Measurements from ENCODE around the gene EZH2. TPM values are rescaled to one million over a fixed set of nuclear protein-coding genes. Genes with fewer than 3 reads are reported as not detected.

EZH2 gene
- total RNA-seq, 1 donor from 2014 or later: 37.5 TPM

GRCh38 chr7:148863324-148863723 is 20.8 kb downstream of the EZH2 start:
- TF ChIP-seq, protein P1, sequence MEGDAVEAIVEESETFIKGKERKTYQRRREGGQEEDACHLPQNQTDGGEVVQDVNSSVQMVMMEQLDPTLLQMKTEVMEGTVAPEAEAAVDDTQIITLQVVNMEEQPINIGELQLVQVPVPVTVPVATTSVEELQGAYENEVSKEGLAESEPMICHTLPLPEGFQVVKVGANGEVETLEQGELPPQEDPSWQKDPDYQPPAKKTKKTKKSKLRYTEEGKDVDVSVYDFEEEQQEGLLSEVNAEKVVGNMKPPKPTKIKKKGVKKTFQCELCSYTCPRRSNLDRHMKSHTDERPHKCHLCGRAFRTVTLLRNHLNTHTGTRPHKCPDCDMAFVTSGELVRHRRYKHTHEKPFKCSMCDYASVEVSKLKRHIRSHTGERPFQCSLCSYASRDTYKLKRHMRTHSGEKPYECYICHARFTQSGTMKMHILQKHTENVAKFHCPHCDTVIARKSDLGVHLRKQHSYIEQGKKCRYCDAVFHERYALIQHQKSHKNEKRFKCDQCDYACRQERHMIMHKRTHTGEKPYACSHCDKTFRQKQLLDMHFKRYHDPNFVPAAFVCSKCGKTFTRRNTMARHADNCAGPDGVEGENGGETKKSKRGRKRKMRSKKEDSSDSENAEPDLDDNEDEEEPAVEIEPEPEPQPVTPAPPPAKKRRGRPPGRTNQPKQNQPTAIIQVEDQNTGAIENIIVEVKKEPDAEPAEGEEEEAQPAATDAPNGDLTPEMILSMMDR (IDR thresholded peaks at IDR 0.05; ENCODE audit: unreplicated experiment): no peak
- H3K9me3 Mint-ChIP-seq (ENCODE audit: unreplicated experiment): no peaks in the 10 kb centered on the region
- no peak for DNase-seq (ENCODE audit: low spot score)
- H3K4me3 Mint-ChIP-seq (ENCODE audit: unreplicated experiment): no peak overlapping the region
- peaks cover 6% of the 10 kb centered on the region for H3K4me1 Mint-ChIP-seq (ENCODE audit: unreplicated experiment)
- peaks cover 2% of the 10 kb centered on the region for H3K27me3 Mint-ChIP-seq (ENCODE audit: unreplicated experiment)
- peaks cover 9% of the 10 kb centered on the region for H3K36me3 Mint-ChIP-seq (ENCODE audit: low read depth, unreplicated experiment)
- no peak overlapping the region for H3K27ac Mint-ChIP-seq (ENCODE audit: unreplicated experiment)

DNA sequence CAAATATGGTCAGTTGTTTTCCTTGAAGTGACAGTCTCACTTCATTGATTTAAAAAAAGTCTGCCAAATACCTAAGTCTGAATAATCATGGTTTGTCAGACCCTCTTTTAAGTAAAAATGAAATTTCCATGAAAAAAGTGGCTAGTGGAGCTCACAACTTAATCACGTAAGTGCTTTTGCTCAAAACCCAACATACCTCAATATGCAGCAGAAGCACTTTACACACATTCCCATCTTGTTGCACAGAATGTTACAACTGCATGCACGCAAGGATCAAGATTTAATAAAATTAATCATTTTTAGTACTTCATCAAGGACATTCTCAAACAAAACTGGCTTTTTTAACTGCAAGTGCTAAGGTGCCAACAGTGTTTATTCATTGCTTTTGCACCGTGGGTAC is 21.6 kb downstream of the EZH2 start:
- TF ChIP-seq, protein P1 (IDR thresholded peaks at IDR 0.05; ENCODE audit: unreplicated experiment): no peak
- H3K4me1 Mint-ChIP-seq (ENCODE audit: unreplicated experiment): no peaks in the 10 kb centered on the region
- H3K36me3 Mint-ChIP-seq (ENCODE audit: low read depth, unreplicated experiment): peaks cover under 1% of the 10 kb centered on the region
- DNase-seq (ENCODE audit: low spot score): no peak
- no peaks in the 10 kb centered on the region for H3K9me3 Mint-ChIP-seq (ENCODE audit: unreplicated experiment)
- peaks cover 2% of the 10 kb centered on the region for H3K27me3 Mint-ChIP-seq (ENCODE audit: unreplicated experiment)
- H3K27ac Mint-ChIP-seq (ENCODE audit: unreplicated experiment): no peak overlapping the region
- no peak overlapping the region for H3K4me3 Mint-ChIP-seq (ENCODE audit: unreplicated experiment)

- no peak overlapping the region for H3K27ac Mint-ChIP-seq (ENCODE audit: unreplicated experiment)
- no peak overlapping the region for H3K4me3 Mint-ChIP-seq (ENCODE audit: unreplicated experiment)
- no peaks in the 10 kb centered on the region for H3K9me3 Mint-ChIP-seq (ENCODE audit: unreplicated experiment)
- H3K36me3 Mint-ChIP-seq (ENCODE audit: low read depth, unreplicated experiment): no peaks in the 10 kb centered on the region
- H3K27me3 Mint-ChIP-seq (ENCODE audit: unreplicated experiment): peaks cover 3% of the 10 kb centered on the region
- no peak for DNase-seq (ENCODE audit: low spot score)
- H3K4me1 Mint-ChIP-seq (ENCODE audit: unreplicated experiment): peaks cover 11% of the 10 kb centered on the region
- TF ChIP-seq, protein P1 (IDR thresholded peaks at IDR 0.05; ENCODE audit: unreplicated experiment): no peak
Observed at GRCh38 chr7:148858489-148858888, 25.6 kb downstream of the EZH2 start.

DNA sequence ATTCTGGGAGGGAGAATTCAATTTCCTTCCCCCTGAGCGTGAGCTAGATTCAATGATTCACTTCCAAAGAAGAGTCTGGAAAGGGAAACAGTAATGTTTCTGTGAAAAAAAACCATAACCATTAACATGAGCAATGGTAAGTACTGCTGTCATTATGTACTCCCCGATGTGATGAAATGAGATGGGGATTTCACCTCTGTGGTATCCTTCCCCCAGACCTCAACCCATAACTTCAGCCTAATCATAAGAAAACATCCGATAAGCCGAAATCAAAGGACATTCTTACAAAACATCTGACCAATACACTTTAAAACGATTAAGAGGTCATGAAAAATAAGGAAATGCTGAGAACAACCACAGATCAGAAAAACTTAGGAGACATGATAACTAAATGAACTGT is 27.2 kb downstream of the EZH2 start:
- Mint-ChIP-seq H3K36me3 (ENCODE audit: low read depth, unreplicated experiment) (no peaks in the 10 kb centered on the region), H3K9me3 (ENCODE audit: unreplicated experiment) (no peaks in the 10 kb centered on the region), H3K27ac (ENCODE audit: unreplicated experiment) (no peak overlapping the region), H3K4me1 (ENCODE audit: unreplicated experiment) (peaks cover 21% of the 10 kb centered on the region), H3K4me3 (ENCODE audit: unreplicated experiment) (no peak overlapping the region), H3K27me3 (ENCODE audit: unreplicated experiment) (peaks cover 3% of the 10 kb centered on the region)
- DNase-seq (ENCODE audit: low spot score): no peak
- TF ChIP-seq, protein P1 (IDR thresholded peaks at IDR 0.05; ENCODE audit: unreplicated experiment): no peak

DNA sequence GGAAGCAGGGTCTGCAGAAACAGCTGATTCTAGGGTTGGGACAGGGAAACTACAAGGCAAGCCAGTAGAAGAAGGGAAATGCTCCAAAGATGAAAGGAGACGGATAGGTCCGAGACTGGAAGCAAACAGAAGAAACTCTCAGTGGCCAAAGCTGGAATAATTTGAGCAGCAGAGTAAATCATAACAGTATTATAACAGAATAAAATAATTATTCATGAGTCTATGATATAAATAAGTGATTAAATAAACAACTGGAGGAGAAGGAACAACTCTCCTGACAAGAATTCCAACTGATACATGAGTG is 27.6 kb downstream of the EZH2 start:
- no peak for DNase-seq (ENCODE audit: low spot score)
- Mint-ChIP-seq H3K27me3 (ENCODE audit: unreplicated experiment) (peaks cover 3% of the 10 kb centered on the region), H3K36me3 (ENCODE audit: low read depth, unreplicated experiment) (no peaks in the 10 kb centered on the region), H3K4me1 (ENCODE audit: unreplicated experiment) (peaks cover 22% of the 10 kb centered on the region), H3K9me3 (ENCODE audit: unreplicated experiment) (no peaks in the 10 kb centered on the region), H3K27ac (ENCODE audit: unreplicated experiment) (peak overlapping the region; percentile 27), H3K4me3 (ENCODE audit: unreplicated experiment) (no peak overlapping the region)
- TF ChIP-seq, protein P1 (IDR thresholded peaks at IDR 0.05; ENCODE audit: unreplicated experiment): no peak
